Measurements from ENCODE around the gene SLC12A2.

SLC12A2 gene

GRCh38 chr5:128083033-128083810 is at the start of gene SLC12A2:
Gene SLC12A2 (plus strand): TSS chr5:128083766. CDS start chr5:128083955, 189 bp downstream.
- DNase-seq (ENCODE audit: low read depth in 1 of 2, low spot score in 1 of 2), result peak; percentile 76 to 82

- no peak for DNase-seq (ENCODE audit: low read depth in 1 of 2, low spot score in 1 of 2)
These were observed 47.9 kb upstream of the SLC12A2 start for GRCh38 chr5:128035689-128036088.

- DNase-seq (ENCODE audit: low read depth in 1 of 2, low spot score in 1 of 2), result no peak
These were observed 46.6 kb upstream of the SLC12A2 start for GRCh38 chr5:128036950-128037349.

GRCh38 chr5:128038643-128039042 is 44.9 kb upstream of the SLC12A2 start:
- DNase-seq (ENCODE audit: low read depth in 1 of 2, low spot score in 1 of 2), result no peak

GRCh38 chr5:128040927-128041326 is 42.6 kb upstream of the SLC12A2 start:
- no peak for DNase-seq (ENCODE audit: low read depth in 1 of 2, low spot score in 1 of 2)

- no peak for DNase-seq (ENCODE audit: low read depth in 1 of 2, low spot score in 1 of 2)
These were observed 30.8 kb upstream of the SLC12A2 start for GRCh38 chr5:128052780-128053179.

GRCh38 chr5:128053291-128053954 is 30.1 kb upstream of the SLC12A2 start:
- no peak for DNase-seq (ENCODE audit: low read depth in 1 of 2, low spot score in 1 of 2)

- DNase-seq (ENCODE audit: low read depth in 1 of 2, low spot score in 1 of 2), result no peak
These were observed 22.8 kb upstream of the SLC12A2 start for GRCh38 chr5:128060644-128061385.

GRCh38 chr5:128062172-128062746 is 21.3 kb upstream of the SLC12A2 start:
- no peak for DNase-seq (ENCODE audit: low read depth in 1 of 2, low spot score in 1 of 2)

- no peak for DNase-seq (ENCODE audit: low read depth in 1 of 2, low spot score in 1 of 2)
These were observed 9.4 kb upstream of the SLC12A2 start for GRCh38 chr5:128074171-128074570.

GRCh38 chr5:128074953-128075352 is 8.6 kb upstream of the SLC12A2 start:
- DNase-seq (ENCODE audit: low read depth in 1 of 2, low spot score in 1 of 2), result no peak

- DNase-seq (ENCODE audit: low read depth in 1 of 2, low spot score in 1 of 2), result no peak
These were observed 6.0 kb upstream of the SLC12A2 start for GRCh38 chr5:128077526-128077925.

- no peak for DNase-seq (ENCODE audit: low read depth in 1 of 2, low spot score in 1 of 2)
These were observed 2.3 kb upstream of the SLC12A2 start for GRCh38 chr5:128081111-128081851.

GRCh38 chr5:128082551-128083032 is 974 bp upstream of the SLC12A2 start:
- no peak for DNase-seq (ENCODE audit: low read depth in 1 of 2, low spot score in 1 of 2)

- no peak for DNase-seq (ENCODE audit: low read depth in 1 of 2, low spot score in 1 of 2)
These were observed 253 bp downstream of the SLC12A2 start for GRCh38 chr5:128083811-128084227.

GRCh38 chr5:128084228-128085167 is 932 bp downstream of the SLC12A2 start:
- DNase-seq (ENCODE audit: low read depth in 1 of 2, low spot score in 1 of 2), result peak; percentile 21 to 33

- DNase-seq (ENCODE audit: low read depth in 1 of 2, low spot score in 1 of 2), result no peak
These were observed 1.8 kb downstream of the SLC12A2 start for GRCh38 chr5:128085413-128085812.

GRCh38 chr5:128091579-128091978 is 8.0 kb downstream of the SLC12A2 start:
- DNase-seq (ENCODE audit: low read depth in 1 of 2, low spot score in 1 of 2), result no peak

GRCh38 chr5:128092144-128092543 is 8.6 kb downstream of the SLC12A2 start:
- no peak for DNase-seq (ENCODE audit: low read depth in 1 of 2, low spot score in 1 of 2)

- no peak for DNase-seq (ENCODE audit: low read depth in 1 of 2, low spot score in 1 of 2)
These were observed 9.8 kb downstream of the SLC12A2 start for GRCh38 chr5:128093368-128093767.

All from activated T-helper 1 cell treated with anti-CD3 and anti-CD28 coated beads, Interleukin-2, amount 50 U/mL, for 16 hours (primary cell).